Omental fat pad (tissue), 4 donors: Measurements from ENCODE around the gene SLC35A2. TPM values are rescaled to one million over a fixed set of nuclear protein-coding genes. Genes with fewer than 3 reads are reported as not detected.
A peak's percentile ranks its signal among the peaks of the same experiment; 100 is the strongest.

ENCODE experiments used
- ATAC-seq: fragments of 150-250 bp; one replicate; pipeline ENCODE4 v1.9.1; 2016; ENCODE audit warnings: mild to moderate bottlenecking, moderate library complexity; ENCODE audit not compliant: low FRiP score
- DNase-seq: peaks from one replicate; pipeline ENCODE4 v3.0.0-alpha.2; 2019; ENCODE audit warnings: low spot score
- CTCF ChIP-seq, 3 donors: fragments of 450-650 bp; IDR thresholded peaks; one replicate each; pipeline ENCODE4 v1.5.1; 2016 to 2017; ENCODE audit warnings: antibody characterized with exemption in 3 of 3, mild to moderate bottlenecking in 3 of 3, moderate library complexity in 2 of 3
- total RNA-seq, 4 donors: library from RNA; depleted of rRNA; stranded (reverse); fragments of >200 nt; gene quantifications; one replicate each; pipeline ENCODE4 v1.1.0, GENCODE V29; 2016

The SLC35A2 gene
- total RNA-seq = 10 to 100 TPM; 10.2 to 22.0 (median 17.2) TPM

GRCh38 chrX:48911412-48912182 lies at the start of gene SLC35A2:
Gene SLC35A2, minus strand, starts transcription at chrX:48911646. Its CDS starts 10 bp downstream, at chrX:48911636.
- TF ChIP-seq CTCF (IDR thresholded peaks at IDR 0.05) = no peak
- ATAC-seq (peak; percentile 79), DNase-seq (peak; percentile 52)

GRCh38 chrX:48960291-48960690 lies 48.8 kb upstream of the SLC35A2 start:
- no peak for DNase-seq

GRCh38 chrX:48958635-48959094 lies 47.2 kb upstream of the SLC35A2 start:
- DNase-seq (no peak), ATAC-seq (no peak)
- TF ChIP-seq CTCF (IDR thresholded peaks at IDR 0.05) = no peak

More at GRCh38 chrX:48960291-48960690, 48.8 kb upstream of the SLC35A2 start:
- no peak for TF ChIP-seq CTCF (IDR thresholded peaks at IDR 0.05)
- no peak for ATAC-seq

GRCh38 chrX:48957827-48958634 lies 46.6 kb upstream of the SLC35A2 start:
- ATAC-seq = peak; percentile 90
- peak; percentile 77 for DNase-seq
- TF ChIP-seq CTCF (IDR thresholded peaks at IDR 0.05) = no peak

- ATAC-seq (peak; percentile 45), DNase-seq (no peak)
Observed at GRCh38 chrX:48957477-48957826, 46.0 kb upstream of the SLC35A2 start, which contains the start of gene OTUD5. Gene OTUD5, minus strand, starts transcription at chrX:48957607. Its CDS starts 37 bp downstream, at chrX:48957570.

More at GRCh38 chrX:48957477-48957826, 46.0 kb upstream of the SLC35A2 start, which contains the start of gene OTUD5:
- TF ChIP-seq CTCF (IDR thresholded peaks at IDR 0.05) = no peak
